ENCODE measurements around the gene NTRK3.

NTRK3 gene

GRCh38 chr15:87977907-87978306 is 278.6 kb downstream of the NTRK3 start:
- no peak for DNase-seq (ENCODE audit: low read depth)

- no peak for DNase-seq (ENCODE audit: low read depth)
Observed at GRCh38 chr15:87976552-87976951, 280.0 kb downstream of the NTRK3 start.

- no peak for DNase-seq (ENCODE audit: low read depth)
Observed at GRCh38 chr15:87973501-87974215, 282.9 kb downstream of the NTRK3 start.

GRCh38 chr15:87971076-87971475 is 285.5 kb downstream of the NTRK3 start:
- DNase-seq (ENCODE audit: low read depth) = no peak

- no peak for DNase-seq (ENCODE audit: low read depth)
Observed at GRCh38 chr15:87967951-87968350, 288.6 kb downstream of the NTRK3 start.

GRCh38 chr15:87965304-87965703 is 291.2 kb downstream of the NTRK3 start:
- DNase-seq (ENCODE audit: low read depth) = no peak

- DNase-seq (ENCODE audit: low read depth) = no peak
Observed at GRCh38 chr15:87962428-87962827, 294.1 kb downstream of the NTRK3 start.

- no peak for DNase-seq (ENCODE audit: low read depth)
Observed at GRCh38 chr15:87961851-87962420, 294.6 kb downstream of the NTRK3 start.

- DNase-seq (ENCODE audit: low read depth) = no peak
Observed at GRCh38 chr15:87959662-87960061, 296.9 kb downstream of the NTRK3 start.

- DNase-seq (ENCODE audit: low read depth) = no peak
Observed at GRCh38 chr15:87959080-87959479, 297.5 kb downstream of the NTRK3 start.

- DNase-seq (ENCODE audit: low read depth) = no peak
Observed at GRCh38 chr15:87955284-87955909, 301.1 kb downstream of the NTRK3 start.

GRCh38 chr15:87954793-87955192 is 301.7 kb downstream of the NTRK3 start:
- DNase-seq (ENCODE audit: low read depth) = no peak

GRCh38 chr15:87952736-87953287 is 303.7 kb downstream of the NTRK3 start:
- DNase-seq (ENCODE audit: low read depth) = no peak

GRCh38 chr15:87949575-87950223 is 306.8 kb downstream of the NTRK3 start:
- DNase-seq (ENCODE audit: low read depth) = no peak

- no peak for DNase-seq (ENCODE audit: low read depth)
Observed at GRCh38 chr15:87949151-87949574, 307.4 kb downstream of the NTRK3 start.

GRCh38 chr15:87947560-87947959 is 309.0 kb downstream of the NTRK3 start:
- DNase-seq (ENCODE audit: low read depth) = no peak

GRCh38 chr15:87945246-87945645 is 311.3 kb downstream of the NTRK3 start:
- no peak for DNase-seq (ENCODE audit: low read depth)

GRCh38 chr15:87944691-87945090 is 311.8 kb downstream of the NTRK3 start:
- DNase-seq (ENCODE audit: low read depth) = no peak

GRCh38 chr15:87944050-87944449 is 312.5 kb downstream of the NTRK3 start:
- DNase-seq (ENCODE audit: low read depth) = no peak

- no peak for DNase-seq (ENCODE audit: low read depth)
Observed at GRCh38 chr15:87943626-87944025, 312.9 kb downstream of the NTRK3 start.

GRCh38 chr15:87942316-87942715 is 314.2 kb downstream of the NTRK3 start:
- no peak for DNase-seq (ENCODE audit: low read depth)

- DNase-seq (ENCODE audit: low read depth) = no peak
Observed at GRCh38 chr15:87941606-87942005, 314.9 kb downstream of the NTRK3 start.

GRCh38 chr15:87940768-87941167 is 315.8 kb downstream of the NTRK3 start:
- no peak for DNase-seq (ENCODE audit: low read depth)
